Nephron (organoid): ENCODE data around the gene CA5A.

Source experiments
- H3K27ac Mint-ChIP-seq, 3 experiments: 2 replicates each; pipeline ENCODE4 v1.8.0; 2020; ENCODE audit warnings: mixed read lengths in 3 of 3, mild to moderate bottlenecking in 2 of 3, moderate library complexity in 1 of 3
- H3K27me3 Mint-ChIP-seq: 2 replicates; pipeline ENCODE4 v1.8.0; 2021; ENCODE audit warnings: low read depth, mild to moderate bottlenecking, moderate library complexity, mixed read lengths
- H3K36me3 Mint-ChIP-seq: 2 replicates; pipeline ENCODE4 v1.8.0; 2020; ENCODE audit warnings: low read depth, mixed read lengths
- H3K4me1 Mint-ChIP-seq: 2 replicates; pipeline ENCODE4 v1.8.0; 2020; ENCODE audit warnings: mixed read lengths
- H3K4me3 Mint-ChIP-seq, 3 experiments: 2 replicates each; pipeline ENCODE4 v1.8.0; 2020; ENCODE audit warnings: mild to moderate bottlenecking in 3 of 3, mixed read lengths in 3 of 3, moderate library complexity in 2 of 3
- H3K9me3 Mint-ChIP-seq: 2 replicates; pipeline ENCODE4 v1.8.0; 2020; ENCODE audit warnings: mixed read lengths
- CTCF ChIP-seq, 3 experiments: fragments of 200-600 bp; sonication (generic); IDR thresholded peaks; one replicate each; pipeline ENCODE4 v1.5.0; 2021; ENCODE audit warnings: antibody characterized with exemption in 3 of 3; ENCODE audit not compliant: unreplicated experiment in 3 of 3

CA5A gene

GRCh38 chr16:87979352-87979751 lies 43.0 kb upstream of the CA5A start:
- peak overlapping the region in 1 of 3 experiments; percentile 44 for H3K27ac Mint-ChIP-seq
- no peaks in the 10 kb centered on the region for H3K9me3 Mint-ChIP-seq
- H3K4me1 Mint-ChIP-seq: peaks cover 29% of the 10 kb centered on the region
- no peaks in the 10 kb centered on the region for H3K27me3 Mint-ChIP-seq
- TF ChIP-seq CTCF (IDR thresholded peaks at IDR 0.05; ENCODE audit: unreplicated experiment in 3 of 3): no peak
- H3K36me3 Mint-ChIP-seq: peaks cover 41% of the 10 kb centered on the region
- no peak overlapping the region for H3K4me3 Mint-ChIP-seq

- TF ChIP-seq CTCF (IDR thresholded peaks at IDR 0.05; ENCODE audit: unreplicated experiment in 3 of 3): no peak
- Mint-ChIP-seq H3K4me3 (no peak overlapping the region), H3K27ac (no peak overlapping the region), H3K27me3 (no peaks in the 10 kb centered on the region), H3K9me3 (peaks cover 1% of the 10 kb centered on the region), H3K36me3 (peaks cover 43% of the 10 kb centered on the region), H3K4me1 (peaks cover 29% of the 10 kb centered on the region)
Observed at GRCh38 chr16:87978127-87978526, 41.8 kb upstream of the CA5A start.

GRCh38 chr16:87976665-87977064 lies 40.3 kb upstream of the CA5A start:
- Mint-ChIP-seq H3K27me3 (no peaks in the 10 kb centered on the region), H3K4me1 (peaks cover 29% of the 10 kb centered on the region), H3K4me3 (no peak overlapping the region), H3K36me3 (peaks cover 55% of the 10 kb centered on the region), H3K9me3 (peaks cover 16% of the 10 kb centered on the region), H3K27ac (peak overlapping the region; percentile 61 to 74 (median 68))
- no peak for TF ChIP-seq CTCF (IDR thresholded peaks at IDR 0.05; ENCODE audit: unreplicated experiment in 3 of 3)

GRCh38 chr16:87974178-87974577 lies 37.8 kb upstream of the CA5A start:
- TF ChIP-seq CTCF (IDR thresholded peaks at IDR 0.05; ENCODE audit: unreplicated experiment in 3 of 3): no peak
- peaks cover 72% of the 10 kb centered on the region for H3K36me3 Mint-ChIP-seq
- H3K4me3 Mint-ChIP-seq: no peak overlapping the region
- peaks cover 30% of the 10 kb centered on the region for H3K9me3 Mint-ChIP-seq
- no peaks in the 10 kb centered on the region for H3K27me3 Mint-ChIP-seq
- peaks cover 15% of the 10 kb centered on the region for H3K4me1 Mint-ChIP-seq
- no peak overlapping the region for H3K27ac Mint-ChIP-seq

GRCh38 chr16:87973717-87974116 lies 37.4 kb upstream of the CA5A start:
- Mint-ChIP-seq H3K36me3 (peaks cover 76% of the 10 kb centered on the region), H3K27me3 (no peaks in the 10 kb centered on the region)
- TF ChIP-seq CTCF (IDR thresholded peaks at IDR 0.05; ENCODE audit: unreplicated experiment in 3 of 3): no peak

GRCh38 chr16:87971933-87972332 lies 35.6 kb upstream of the CA5A start:
- Mint-ChIP-seq H3K4me3 (no peak overlapping the region), H3K27ac (no peak overlapping the region), H3K27me3 (no peaks in the 10 kb centered on the region)

More at GRCh38 chr16:87973717-87974116, 37.4 kb upstream of the CA5A start:
- Mint-ChIP-seq H3K4me3 (no peak overlapping the region), H3K27ac (no peak overlapping the region), H3K4me1 (peaks cover 11% of the 10 kb centered on the region), H3K9me3 (peaks cover 33% of the 10 kb centered on the region)

More at GRCh38 chr16:87971933-87972332, 35.6 kb upstream of the CA5A start:
- Mint-ChIP-seq H3K4me1 (peaks cover 13% of the 10 kb centered on the region), H3K36me3 (peaks cover 71% of the 10 kb centered on the region), H3K9me3 (peaks cover 33% of the 10 kb centered on the region)
- no peak for TF ChIP-seq CTCF (IDR thresholded peaks at IDR 0.05; ENCODE audit: unreplicated experiment in 3 of 3)
